Thyroid gland (tissue), 4 donors: ENCODE measurements around the gene SEC11A. TPM values are rescaled to one million over a fixed set of nuclear protein-coding genes. Genes with fewer than 3 reads are reported as not detected.
"Not testable (repeated sequence)": the region's sequence is repeated elsewhere in the genome, so short reads cannot be mapped to it uniquely, and the experiment has no call there.

Source experiments
- DNase-seq, 2 donors: peaks; one replicate each; pipeline ENCODE4 v3.0.0-alpha.2; 2019
- H3K27ac ChIP-seq, 3 donors: fragments of 200-600 bp; sonication (generic); 1 replicate in 2 of 3; 2 replicates in 1 of 3; pipeline ENCODE4 v1.5.1; 2016 to 2019; ENCODE audit warnings: mild to moderate bottlenecking in 1 of 3, moderate library complexity in 1 of 3
- H3K27me3 ChIP-seq: fragments of 200-600 bp; sonication (generic); one replicate; pipeline ENCODE4 v1.5.1; 2019
- H3K36me3 ChIP-seq, 2 donors: fragments of 200-600 bp; sonication (generic); one replicate each; pipeline ENCODE4 v1.5.1; 2016 to 2019
- H3K4me1 ChIP-seq, 2 donors: fragments of 200-600 bp; sonication (generic); one replicate each; pipeline ENCODE4 v1.5.1; 2017 to 2019
- H3K4me3 ChIP-seq, 3 donors: fragments of 200-600 bp; sonication (generic); replicated peaks in 1 of 3; 1 replicate in 2 of 3; 2 replicates in 1 of 3; pipeline ENCODE4 v1.5.1; 2016; ENCODE audit warnings: mild to moderate bottlenecking in 1 of 3
- H3K9me3 ChIP-seq: fragments of 200-600 bp; sonication (generic); one replicate; pipeline ENCODE4 v1.5.1; 2017
- POLR2A ChIP-seq, 2 donors: fragments of 450-650 bp; IDR thresholded peaks; one replicate each; pipeline ENCODE4 v1.6.1; 2017; ENCODE audit warnings: antibody characterized with exemption in 2 of 2, mild to moderate bottlenecking in 2 of 2, moderate library complexity in 1 of 2
- WGBS, 2 donors: methylation state at CpG; one replicate each; pipeline ENCODE4 v1.1.5; 2017; 5-methylcytosine and 5-hydroxymethylcytosine counted together
- intact Hi-C: fragments of 100-400 bp; cut with DNase I; formaldehyde crosslinking; loops from one replicate; pipeline ENCODE4 v1.15.1; 2023
- total RNA-seq, 4 donors: library from RNA; depleted of rRNA; stranded (reverse); fragments of >200 nt; gene quantifications; one replicate each; pipeline ENCODE4 v1.2.3, GENCODE V29; 2016
- TF ChIP-seq, protein P1 (sequence below), 6 experiments: fragments of 200-600 bp in 3 of 6; fragments of 450-650 bp in 3 of 6; sonication (generic) in 3 of 6; IDR thresholded peaks; one replicate each; pipeline ENCODE4 v1.5.1; 2016 to 2019; ENCODE audit warnings: antibody characterized with exemption in 6 of 6, mild to moderate bottlenecking in 2 of 6, inconsistent platforms in 1 of 6, moderate library complexity in 1 of 6

Gene SEC11A
- total RNA-seq, 4 donors from 2014 or later: 170 to 304 (median 182) TPM

DNA sequence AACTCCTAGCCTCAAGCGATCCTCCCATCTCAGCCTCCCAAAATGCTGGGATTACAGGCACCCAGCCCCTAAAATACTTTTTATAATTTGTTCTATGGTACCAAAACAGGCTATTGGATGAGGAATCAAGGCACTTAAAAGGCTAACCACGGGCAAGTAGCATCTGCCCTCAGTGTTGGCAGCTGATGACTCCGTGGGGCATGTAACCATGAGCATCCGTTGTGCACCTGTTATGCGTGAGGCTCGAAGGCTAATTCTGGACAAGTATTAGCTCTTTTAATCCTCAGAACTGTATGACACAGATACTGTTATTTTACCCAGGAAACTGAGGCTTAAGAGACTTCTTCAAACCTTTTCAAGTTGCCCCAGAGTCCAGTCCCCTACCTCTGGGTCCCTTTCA, 72.1 kb downstream of the SEC11A start:
- WGBS, 2 donors: 91 to 93% methylated on average over 6 of the region's 6 CpGs
- DNase-seq: no peak
- no peak overlapping the region for H3K27ac ChIP-seq
- no peaks in the 10 kb centered on the region for H3K9me3 ChIP-seq
- H3K36me3 ChIP-seq: peaks cover 78 to 81% of the 10 kb centered on the region in 2 donors
- H3K4me3 ChIP-seq: no peak overlapping the region
- H3K27me3 ChIP-seq: no peaks in the 10 kb centered on the region
- peaks cover 3 to 7% of the 10 kb centered on the region in 2 donors for H3K4me1 ChIP-seq
- TF ChIP-seq, protein P1, sequence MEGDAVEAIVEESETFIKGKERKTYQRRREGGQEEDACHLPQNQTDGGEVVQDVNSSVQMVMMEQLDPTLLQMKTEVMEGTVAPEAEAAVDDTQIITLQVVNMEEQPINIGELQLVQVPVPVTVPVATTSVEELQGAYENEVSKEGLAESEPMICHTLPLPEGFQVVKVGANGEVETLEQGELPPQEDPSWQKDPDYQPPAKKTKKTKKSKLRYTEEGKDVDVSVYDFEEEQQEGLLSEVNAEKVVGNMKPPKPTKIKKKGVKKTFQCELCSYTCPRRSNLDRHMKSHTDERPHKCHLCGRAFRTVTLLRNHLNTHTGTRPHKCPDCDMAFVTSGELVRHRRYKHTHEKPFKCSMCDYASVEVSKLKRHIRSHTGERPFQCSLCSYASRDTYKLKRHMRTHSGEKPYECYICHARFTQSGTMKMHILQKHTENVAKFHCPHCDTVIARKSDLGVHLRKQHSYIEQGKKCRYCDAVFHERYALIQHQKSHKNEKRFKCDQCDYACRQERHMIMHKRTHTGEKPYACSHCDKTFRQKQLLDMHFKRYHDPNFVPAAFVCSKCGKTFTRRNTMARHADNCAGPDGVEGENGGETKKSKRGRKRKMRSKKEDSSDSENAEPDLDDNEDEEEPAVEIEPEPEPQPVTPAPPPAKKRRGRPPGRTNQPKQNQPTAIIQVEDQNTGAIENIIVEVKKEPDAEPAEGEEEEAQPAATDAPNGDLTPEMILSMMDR (IDR thresholded peaks at IDR 0.05): no peak
- TF ChIP-seq POLR2A (IDR thresholded peaks at IDR 0.05): no peak
- intact Hi-C loops: loop anchor here (5.0 kb wide), 1 partner anchor 42 kb away; the partner anchor contains the start of gene ZSCAN2

DNA sequence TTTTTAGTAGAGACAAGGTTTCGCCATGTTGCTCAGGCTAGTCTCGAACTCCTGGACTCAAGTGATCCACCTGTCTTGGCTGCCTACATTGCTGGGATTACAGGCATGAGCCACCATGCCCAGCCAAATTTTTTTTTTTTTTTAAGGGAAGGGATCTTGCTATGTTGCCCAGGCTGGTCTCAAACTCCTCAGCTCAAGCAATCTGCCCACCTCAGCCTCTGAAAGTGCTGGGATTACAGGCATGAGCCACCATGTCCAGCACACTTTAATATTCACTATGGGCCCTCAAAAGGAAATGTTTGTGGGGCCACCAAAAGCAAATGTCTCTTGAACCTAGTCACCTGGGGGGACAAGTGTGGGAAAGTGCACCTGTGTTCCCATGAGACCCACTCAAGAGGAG, 73.3 kb downstream of the SEC11A start:
- 62 to 63% methylated on average over 2 of the region's 2 CpGs for WGBS, 2 donors
- intact Hi-C loops: loop anchor here (5.0 kb wide), 1 partner anchor 40 kb away; the partner anchor contains the start of gene ZSCAN2
- peaks cover 68 to 73% of the 10 kb centered on the region in 2 donors for H3K36me3 ChIP-seq

DNA sequence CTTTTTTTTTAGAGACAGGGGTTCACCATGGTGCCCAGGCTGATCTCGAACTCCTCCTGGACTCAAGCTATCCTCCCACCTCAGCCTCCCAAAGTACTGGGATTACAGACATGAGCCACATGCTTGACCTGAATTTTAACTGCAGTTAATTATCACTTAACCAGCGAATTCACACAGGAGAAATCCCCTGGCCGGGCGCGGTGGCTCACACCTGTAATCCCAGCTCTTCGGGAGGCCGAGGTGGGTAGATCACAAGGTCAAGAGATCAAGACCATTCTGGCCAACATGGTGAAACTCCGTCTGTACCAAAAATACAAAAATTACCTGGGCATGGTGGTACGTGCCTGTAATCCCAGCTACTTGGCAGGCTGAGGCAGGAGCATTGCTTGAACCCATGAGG, 74.1 kb downstream of the SEC11A start:
- H3K4me3 ChIP-seq, H3K27ac ChIP-seq, DNase-seq, H3K27me3 ChIP-seq, H3K9me3 ChIP-seq, H3K4me1 ChIP-seq: not testable (repeated sequence)
- peaks cover 61 to 67% of the 10 kb centered on the region in 2 donors for H3K36me3 ChIP-seq
- 94 to 97% methylated on average over 9 of the region's 9 CpGs for WGBS, 2 donors
- intact Hi-C loops: loop anchor here (5.0 kb wide), 1 partner anchor 40 kb away; the partner anchor contains the start of gene ZSCAN2

More for the DNA sequence above, 73.3 kb downstream of the SEC11A start:
- H3K4me3 ChIP-seq, H3K27me3 ChIP-seq, H3K9me3 ChIP-seq, DNase-seq, H3K4me1 ChIP-seq, H3K27ac ChIP-seq: not testable (repeated sequence)

DNA sequence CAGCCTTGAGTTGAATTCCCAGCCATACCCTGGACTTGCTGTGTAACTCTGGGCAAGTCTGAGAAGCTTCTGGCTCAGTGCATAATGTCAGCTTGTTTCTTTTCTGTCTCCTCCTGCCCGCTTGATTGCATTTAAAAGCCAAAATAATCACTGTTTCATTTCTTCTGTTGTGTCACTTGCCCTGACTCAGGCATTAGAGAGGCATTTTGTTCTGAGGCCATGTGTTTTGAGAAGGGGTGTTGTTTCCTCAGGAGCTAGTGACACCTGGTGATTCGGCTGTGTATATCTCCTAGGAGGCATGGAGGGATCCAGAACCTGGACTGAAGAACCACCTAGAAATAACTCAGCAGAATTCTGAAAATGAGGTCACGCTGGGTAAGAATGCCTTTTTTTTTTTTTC, 77.8 kb downstream of the SEC11A start:
- Histone ChIP-seq H3K4me1 (peaks cover 15 to 23% of the 10 kb centered on the region in 2 donors), H3K9me3 (no peaks in the 10 kb centered on the region), H3K27ac (peak overlapping the region; percentile 38 to 52 (median 42)), H3K27me3 (no peaks in the 10 kb centered on the region), H3K4me3 (no peak overlapping the region), H3K36me3 (peaks cover 31 to 39% of the 10 kb centered on the region in 2 donors)
- 52 to 54% methylated on average over 3 of the region's 3 CpGs for WGBS, 2 donors
- peak; percentile 43 to 53 for DNase-seq
- TF ChIP-seq, protein P1 (IDR thresholded peaks at IDR 0.05): peak in 3 of 6 experiments; percentile 25 to 40 (median 25)
- TF ChIP-seq POLR2A (IDR thresholded peaks at IDR 0.05): peak in 1 of 2 donors; percentile 20
- intact Hi-C loops: no loop called here

DNA sequence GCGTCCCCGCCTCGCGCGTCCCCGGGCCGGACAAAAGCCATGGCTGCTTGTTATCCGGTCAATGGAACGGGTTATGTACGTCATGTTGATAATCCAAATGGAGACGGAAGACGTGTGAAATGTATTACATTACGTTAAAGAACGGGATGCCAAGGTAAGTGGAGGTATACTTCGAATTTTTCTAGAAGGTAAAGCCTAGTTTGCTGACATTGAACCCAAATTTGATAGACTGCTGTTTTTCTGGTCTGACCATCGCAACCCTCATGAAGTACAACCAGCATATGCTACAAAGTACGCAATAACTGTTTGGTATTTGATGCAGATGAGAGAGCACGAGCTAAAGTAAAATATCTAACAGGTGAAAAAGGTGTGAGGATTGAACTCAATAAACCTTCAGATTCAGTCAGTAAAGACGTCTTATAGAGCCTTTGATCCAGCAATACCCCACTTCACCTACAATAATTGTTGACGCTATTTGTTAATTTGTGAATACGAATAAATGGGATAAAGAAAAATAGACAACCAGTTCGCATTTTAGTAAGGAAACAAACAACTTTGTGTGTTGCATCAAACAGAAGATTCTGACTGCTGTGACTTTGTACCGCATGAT, 81.6 kb downstream of the SEC11A start:
- DNase-seq: no peak
- Histone ChIP-seq H3K9me3 (no peaks in the 10 kb centered on the region), H3K36me3 (peaks cover 0 to 2% of the 10 kb centered on the region in 2 donors), H3K4me3 (peak overlapping the region; percentile 17 to 52 (median 35)), H3K27ac (peak overlapping the region; percentile 89 to 93 (median 91)), H3K4me1 (peaks cover 33 to 36% of the 10 kb centered on the region in 2 donors), H3K27me3 (no peaks in the 10 kb centered on the region)
- 32 to 33% methylated on average over 22 to 23 of the region's 23 CpGs for WGBS, 2 donors
- no peak for TF ChIP-seq POLR2A (IDR thresholded peaks at IDR 0.05)
- TF ChIP-seq, protein P1 (IDR thresholded peaks at IDR 0.05): no peak
- intact Hi-C loops: no loop called here
